Measurements from ENCODE around the gene PRKAR1A.

The PRKAR1A gene

GRCh38 chr17:68600067-68600930 is 88.1 kb downstream of the PRKAR1A start:
- peak in 1 of 3 experiments; percentile 3 for DNase-seq (ENCODE audit: low read depth in 3 of 3)

Measured in stimulated activated CD4-positive, alpha-beta T cell treated with anti-CD3 and anti-CD28 coated beads, TNF-alpha, amount 100 ng/mL, for 24 hours (primary cell).